T-helper 17 cell (primary cell): ENCODE data around the gene APLN. TPM values are rescaled to one million over a fixed set of nuclear protein-coding genes. Genes with fewer than 3 reads are reported as not detected.

Source experiments
- ATAC-seq: fragments of 150-1000 bp; cut with Tn5 transposase; 2 replicates; pipeline ENCODE4 v1.10.0; 2021; ENCODE audit warnings: mild to moderate bottlenecking, moderate library complexity
- DNase-seq, 3 donors: peaks; one replicate each; pipeline versions ENCODE4 v3.0.0 to v3.0.0-alpha.2; 2020 to 2021
- H3K9me3 ChIP-seq: one replicate; pipeline ENCODE4 v1.7.0; 2013; ENCODE audit warnings: low read length, mild to moderate bottlenecking; ENCODE audit not compliant: control insufficient read depth, poor library complexity, severe bottlenecking
- H3K27ac Mint-ChIP-seq: one replicate; pipeline ENCODE4 v1.8.0; 2022; ENCODE audit warnings: mild to moderate bottlenecking, moderate library complexity, mixed read lengths
- H3K27me3 Mint-ChIP-seq: one replicate; pipeline ENCODE4 v1.8.0; 2022; ENCODE audit warnings: mixed read lengths
- H3K36me3 Mint-ChIP-seq: one replicate; pipeline ENCODE4 v1.8.0; 2022; ENCODE audit warnings: low read depth, mixed read lengths
- H3K4me1 Mint-ChIP-seq: one replicate; pipeline ENCODE4 v1.8.0; 2022; ENCODE audit warnings: mild to moderate bottlenecking, mixed read lengths
- H3K4me3 Mint-ChIP-seq: one replicate; pipeline ENCODE4 v1.8.0; 2022; ENCODE audit warnings: mild to moderate bottlenecking, moderate library complexity, mixed read lengths
- total RNA-seq, 4 donors: library from RNA in 2 of 4; stranded (reverse) in 2 of 4; gene quantifications; one replicate each; pipeline ENCODE4 v1.2.3 and lab custom pipeline; 2022 to 2026

APLN gene
- total RNA-seq, 2 donors from 2014 or later: not detected

DNA sequence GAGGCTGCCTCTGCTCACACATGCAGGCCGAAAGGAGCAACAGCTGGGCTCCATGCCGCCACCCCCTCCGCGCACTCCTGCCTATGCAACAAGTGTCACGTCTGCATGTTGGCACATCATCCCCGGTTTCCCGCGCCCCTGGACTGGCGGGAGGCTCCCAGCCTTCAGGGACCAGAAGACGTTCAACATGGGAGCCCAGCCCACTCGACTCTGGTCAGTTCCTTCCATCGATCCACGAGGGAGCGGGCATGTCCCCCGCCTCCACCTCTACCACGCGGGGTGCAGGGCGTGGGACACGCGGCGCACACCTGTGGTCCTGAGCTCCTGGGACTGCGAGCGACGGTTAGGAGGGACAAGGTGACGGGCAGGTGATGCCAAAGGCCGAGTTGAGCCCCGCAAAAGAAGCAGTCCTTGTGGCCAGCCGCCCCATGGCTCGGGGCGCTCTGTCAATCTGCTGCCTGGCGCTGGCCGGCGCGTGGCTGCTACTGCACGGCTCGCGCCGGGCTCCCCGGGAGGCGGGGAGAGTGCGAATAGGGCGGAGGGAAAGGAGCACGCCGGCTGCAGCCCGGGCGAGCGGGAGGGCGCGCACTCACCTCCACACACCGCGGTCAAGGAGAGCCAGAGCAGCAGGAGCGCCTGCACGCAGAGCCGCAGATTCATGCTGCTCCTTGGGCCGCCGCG lies 645 bp downstream of the APLN start:
- no peaks in the 10 kb centered on the region for H3K36me3 Mint-ChIP-seq
- peaks cover 9% of the 10 kb centered on the region for H3K4me1 Mint-ChIP-seq
- peak overlapping the region; percentile 82 for H3K4me3 Mint-ChIP-seq
- peaks cover 7% of the 10 kb centered on the region for H3K27me3 Mint-ChIP-seq
- DNase-seq (peak in 1 of 3 donors; percentile 14), ATAC-seq (peak; percentile 71)
- H3K9me3 ChIP-seq: no peaks in the 10 kb centered on the region
- H3K27ac Mint-ChIP-seq: no peak overlapping the region

DNA sequence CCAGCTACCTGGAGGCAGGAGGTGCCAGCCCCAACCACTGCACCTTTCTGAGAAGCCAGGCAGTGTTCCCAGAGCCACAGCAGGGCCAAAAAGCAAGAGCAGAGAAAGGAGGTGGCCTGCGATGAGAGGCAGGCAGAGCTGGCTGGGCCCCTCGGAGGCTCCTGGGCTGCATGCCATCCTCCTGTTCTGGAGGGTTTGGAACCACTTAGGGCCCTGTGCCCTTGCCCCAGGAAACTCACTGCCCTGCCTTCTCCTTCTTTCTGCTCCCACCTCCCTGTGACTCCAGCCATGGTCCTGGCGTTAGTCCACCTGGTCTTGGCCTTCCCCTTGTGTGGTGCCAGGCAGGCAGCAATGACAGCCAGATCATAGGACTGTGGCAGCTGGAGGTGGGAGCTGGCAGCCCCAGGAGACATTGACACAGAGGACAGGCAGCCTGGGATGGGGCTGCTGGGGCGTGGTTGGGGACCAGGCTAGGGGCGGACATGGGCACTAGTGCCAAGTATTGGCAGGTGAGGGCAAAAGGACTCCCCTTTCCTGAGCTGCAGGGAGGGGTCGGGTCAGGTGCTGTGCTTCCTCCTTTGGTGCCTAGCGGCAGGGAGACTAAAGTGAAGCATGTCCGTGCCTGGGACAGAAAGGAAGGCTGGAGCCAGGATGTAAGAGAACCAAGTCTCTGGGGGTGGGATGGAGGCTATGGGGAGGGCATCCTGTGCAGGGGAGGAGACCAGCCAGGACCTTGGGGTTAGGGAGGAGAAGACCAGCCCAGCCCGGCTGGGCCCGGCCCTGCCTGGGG lies 1.4 kb downstream of the APLN start:
- no peaks in the 10 kb centered on the region for H3K36me3 Mint-ChIP-seq
- H3K4me1 Mint-ChIP-seq: peaks cover 9% of the 10 kb centered on the region
- DNase-seq (no peak), ATAC-seq (no peak)
- peak overlapping the region; percentile 82 for H3K4me3 Mint-ChIP-seq
- peaks cover 7% of the 10 kb centered on the region for H3K27me3 Mint-ChIP-seq
- H3K9me3 ChIP-seq: no peaks in the 10 kb centered on the region
- H3K27ac Mint-ChIP-seq: no peak overlapping the region

DNA sequence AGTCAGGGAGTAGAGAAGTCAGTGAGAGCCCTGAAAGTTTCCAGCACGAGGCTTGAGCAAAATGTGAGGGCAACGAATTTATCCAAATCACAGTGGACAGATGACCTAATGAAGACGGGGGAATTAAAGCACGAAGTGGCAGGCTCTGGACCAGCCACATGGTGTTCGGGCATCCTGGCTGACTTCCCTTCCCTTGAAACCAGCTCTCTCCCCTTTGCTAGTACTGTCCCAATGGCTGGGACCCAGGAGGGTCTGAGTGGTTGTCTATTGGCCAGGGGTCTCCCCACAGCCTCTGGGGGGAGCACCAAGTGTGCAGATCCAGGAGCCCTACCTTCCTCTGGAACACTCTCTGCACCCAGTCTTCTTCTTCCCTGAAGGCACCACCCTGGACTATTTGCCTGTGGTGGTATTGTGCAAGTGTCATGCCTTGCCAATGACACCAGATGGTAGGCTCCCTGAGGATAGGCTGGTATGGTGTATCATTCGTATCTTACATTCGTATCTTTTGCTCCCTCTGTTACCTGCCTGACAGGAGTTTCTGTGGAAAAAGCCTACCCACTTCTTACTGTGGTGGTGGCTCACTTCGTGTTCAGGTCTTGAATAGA lies 2.1 kb downstream of the APLN start:
- DNase-seq (no peak), ATAC-seq (no peak)
- no peak overlapping the region for H3K27ac Mint-ChIP-seq
- H3K4me1 Mint-ChIP-seq: peaks cover 9% of the 10 kb centered on the region
- H3K36me3 Mint-ChIP-seq: no peaks in the 10 kb centered on the region
- H3K27me3 Mint-ChIP-seq: peaks cover 7% of the 10 kb centered on the region
- H3K4me3 Mint-ChIP-seq: no peak overlapping the region
- H3K9me3 ChIP-seq: no peaks in the 10 kb centered on the region

DNA sequence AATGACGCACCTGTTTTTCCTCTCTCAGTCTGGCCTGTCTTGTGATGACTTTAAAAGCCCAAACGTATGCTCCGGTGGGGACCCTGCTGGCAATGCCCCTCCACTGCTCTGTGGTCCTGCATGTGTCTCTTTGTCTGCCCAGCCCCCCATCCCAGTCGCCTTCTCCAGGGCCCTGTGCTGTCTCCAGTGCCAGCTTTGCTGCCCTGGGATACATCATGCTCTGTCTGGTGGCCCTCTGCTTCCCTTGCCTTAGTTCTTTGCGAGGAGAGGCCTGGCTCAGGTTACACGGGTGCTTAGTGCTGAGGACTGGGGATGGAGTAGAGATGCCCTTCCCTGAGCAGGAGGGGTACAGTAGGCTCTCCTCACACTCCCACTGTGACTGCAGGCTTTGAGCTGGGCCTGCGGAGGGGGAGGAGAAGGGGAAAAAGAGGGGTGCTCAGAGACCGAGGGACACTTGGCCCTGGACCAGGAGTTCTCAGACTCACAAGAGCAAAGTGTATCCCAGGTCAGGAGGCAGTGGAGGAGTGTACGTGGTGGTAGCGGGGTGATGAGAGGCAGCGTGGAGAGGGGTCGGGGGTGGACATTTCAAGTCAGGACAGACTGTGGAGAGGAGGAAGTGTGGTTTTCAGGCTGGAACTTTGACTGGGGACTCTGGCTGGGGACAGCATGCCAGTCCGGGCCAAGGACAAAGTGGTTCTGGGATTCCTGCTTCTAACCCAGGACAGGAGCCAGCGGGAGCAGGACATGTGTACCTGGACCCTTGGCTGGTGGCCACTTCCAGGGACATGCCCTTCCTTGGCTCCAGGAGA lies 2.8 kb downstream of the APLN start:
- no peaks in the 10 kb centered on the region for H3K36me3 Mint-ChIP-seq
- peaks cover 7% of the 10 kb centered on the region for H3K27me3 Mint-ChIP-seq
- ATAC-seq (no peak), DNase-seq (no peak)
- H3K27ac Mint-ChIP-seq: no peak overlapping the region
- H3K9me3 ChIP-seq: no peaks in the 10 kb centered on the region
- no peak overlapping the region for H3K4me3 Mint-ChIP-seq
- peaks cover 9% of the 10 kb centered on the region for H3K4me1 Mint-ChIP-seq

DNA sequence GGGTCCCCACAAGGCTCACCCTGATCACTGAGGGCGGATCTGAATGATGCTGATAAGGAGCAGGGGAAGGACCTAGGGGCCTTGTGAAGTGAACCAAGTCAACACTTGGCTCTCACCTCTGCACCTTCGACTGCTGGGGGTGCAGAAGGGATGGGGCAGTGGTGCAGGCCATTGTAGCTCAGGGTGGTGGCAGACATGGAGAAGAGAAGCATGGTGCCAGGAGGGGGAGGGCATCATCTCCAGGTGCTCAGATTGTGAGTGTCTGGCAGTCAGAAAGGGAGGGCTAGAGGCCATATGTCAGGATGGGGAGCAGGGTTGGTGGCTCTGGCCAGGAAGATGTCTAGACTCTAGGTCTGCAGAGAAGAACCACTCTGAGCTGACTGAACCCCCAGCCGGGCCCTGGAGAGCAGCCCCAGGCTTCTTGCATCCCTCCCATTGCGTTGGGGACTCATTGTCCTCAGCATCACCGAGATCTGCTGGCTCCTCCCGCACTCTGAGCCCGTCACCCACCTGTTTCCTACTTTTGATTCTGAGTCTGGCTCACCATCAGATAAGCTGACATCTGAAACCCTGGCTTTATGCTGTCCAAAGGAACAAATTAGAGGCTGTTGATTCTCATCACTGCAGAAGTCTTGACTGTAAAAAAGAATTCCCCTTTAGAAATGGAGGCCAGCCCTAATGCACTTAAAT lies 3.8 kb downstream of the APLN start:
- ATAC-seq: no peak
- H3K27ac Mint-ChIP-seq: no peak overlapping the region
- no peak overlapping the region for H3K4me3 Mint-ChIP-seq
- DNase-seq: no peak
- H3K9me3 ChIP-seq: no peaks in the 10 kb centered on the region
- H3K4me1 Mint-ChIP-seq: peaks cover 9% of the 10 kb centered on the region
- H3K36me3 Mint-ChIP-seq: no peaks in the 10 kb centered on the region
- peaks cover 7% of the 10 kb centered on the region for H3K27me3 Mint-ChIP-seq

DNA sequence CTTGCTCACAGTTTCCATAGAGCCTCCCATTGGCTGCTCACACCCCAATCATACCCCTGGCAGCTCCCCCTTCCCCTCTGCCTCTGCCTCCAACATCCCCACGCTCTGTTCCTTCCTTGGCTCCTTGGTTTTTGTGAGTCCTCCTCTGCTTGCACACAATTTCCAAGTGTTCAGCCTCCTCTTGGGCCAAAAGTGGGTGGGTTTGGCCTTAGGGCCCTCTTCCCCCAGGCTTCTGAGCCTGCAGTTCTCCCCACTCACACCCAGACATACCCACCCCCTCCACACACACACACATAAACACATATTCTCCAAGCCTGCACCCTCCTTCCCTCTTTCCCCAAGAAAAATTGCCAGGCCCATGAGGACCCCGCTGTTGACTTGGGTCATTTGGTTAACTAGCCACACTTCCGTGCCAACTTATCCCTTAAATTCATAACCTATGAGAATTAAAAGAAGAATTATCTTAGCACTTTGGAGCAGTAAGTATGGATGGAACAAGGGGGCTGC lies 4.5 kb downstream of the APLN start:
- H3K4me1 Mint-ChIP-seq: peaks cover 2% of the 10 kb centered on the region
- H3K9me3 ChIP-seq: no peaks in the 10 kb centered on the region
- ATAC-seq (no peak), DNase-seq (no peak)
- H3K27ac Mint-ChIP-seq: no peak overlapping the region
- H3K36me3 Mint-ChIP-seq: no peaks in the 10 kb centered on the region
- H3K27me3 Mint-ChIP-seq: no peaks in the 10 kb centered on the region
- no peak overlapping the region for H3K4me3 Mint-ChIP-seq

DNA sequence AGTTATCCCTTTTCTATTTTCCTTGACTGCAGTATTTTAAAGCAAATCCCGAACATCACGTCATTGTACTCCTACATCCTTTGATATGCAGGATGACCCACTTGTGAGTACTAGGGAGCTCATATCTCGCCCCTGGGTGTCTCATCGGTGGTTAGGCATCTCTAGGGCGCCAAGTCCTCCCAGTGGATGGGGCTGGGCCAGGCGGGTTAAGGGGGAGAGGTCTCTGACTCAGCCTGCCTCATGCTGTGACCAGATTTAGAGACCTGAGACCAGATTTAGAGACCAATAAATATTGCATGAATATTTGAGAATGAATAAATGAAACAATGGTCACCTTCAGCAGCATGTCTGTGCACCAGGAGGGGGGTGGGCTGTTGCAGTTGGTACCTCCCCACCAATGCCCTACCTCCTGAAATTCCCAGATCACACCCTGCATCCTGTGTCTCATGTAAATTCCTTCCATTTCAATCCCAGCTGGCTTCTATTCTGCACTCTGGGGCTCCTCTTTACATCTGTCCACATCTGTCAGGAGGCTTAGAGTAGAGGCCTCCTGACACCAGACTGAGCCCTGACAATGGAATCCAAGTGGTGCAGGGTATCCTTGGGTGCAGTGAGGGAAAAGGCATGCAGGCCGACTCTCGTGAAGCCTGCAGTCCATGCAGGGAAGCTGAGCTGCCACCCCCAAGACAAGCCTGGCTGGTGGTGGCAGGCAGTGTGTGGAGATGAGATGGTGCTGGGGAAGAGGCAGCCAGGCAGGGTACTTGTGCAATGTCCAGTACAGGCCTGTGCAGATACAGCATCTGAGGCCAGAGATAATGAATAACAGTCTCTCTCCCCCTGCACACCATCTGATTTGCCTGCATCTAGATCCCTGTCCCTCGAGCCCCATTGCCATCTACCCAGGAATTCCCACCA lies 5.2 kb downstream of the APLN start:
- H3K9me3 ChIP-seq: no peaks in the 10 kb centered on the region
- Mint-ChIP-seq H3K36me3 (no peaks in the 10 kb centered on the region), H3K27me3 (no peaks in the 10 kb centered on the region), H3K4me3 (no peak overlapping the region), H3K4me1 (peaks cover 2% of the 10 kb centered on the region), H3K27ac (no peak overlapping the region)
- ATAC-seq: no peak
- no peak for DNase-seq

DNA sequence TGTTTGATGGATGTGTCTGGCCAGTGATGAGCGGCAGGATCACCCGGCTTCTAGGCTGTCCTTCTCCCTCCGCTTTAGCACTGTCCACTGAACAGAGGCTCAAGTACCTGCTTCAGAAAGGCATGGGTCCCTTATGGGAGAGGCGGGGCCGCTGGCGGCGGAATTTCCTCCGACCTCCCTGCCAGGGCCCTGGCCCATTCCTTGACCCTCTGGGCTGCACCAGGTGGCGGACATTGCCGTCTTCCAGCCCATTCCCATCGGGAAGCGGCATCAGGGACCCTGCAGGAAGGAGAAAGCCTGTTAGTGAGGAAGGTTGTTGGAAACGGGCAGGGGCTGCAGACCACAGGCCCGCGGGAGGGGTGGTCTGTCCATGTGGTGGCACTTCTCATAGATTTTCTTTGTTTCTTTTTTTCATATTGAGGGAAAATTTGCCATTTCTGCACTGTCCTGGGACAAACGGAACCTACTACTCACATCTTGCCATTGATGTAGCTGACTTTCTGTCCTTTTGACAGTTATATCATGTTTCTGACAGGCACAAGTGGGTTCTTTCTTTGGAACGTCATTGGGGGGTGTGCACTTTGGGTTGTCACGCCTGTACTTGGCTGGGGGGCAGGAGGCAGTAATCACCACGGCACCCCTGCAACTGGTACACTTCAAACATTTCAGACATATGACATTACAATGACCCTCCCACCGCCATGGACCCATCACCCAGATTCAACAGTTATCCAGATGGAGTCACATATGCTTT lies 6.1 kb downstream of the APLN start:
- H3K9me3 ChIP-seq: no peaks in the 10 kb centered on the region
- H3K27me3 Mint-ChIP-seq: no peaks in the 10 kb centered on the region
- DNase-seq (no peak), ATAC-seq (no peak)
- H3K4me1 Mint-ChIP-seq: peaks cover 2% of the 10 kb centered on the region
- no peak overlapping the region for H3K27ac Mint-ChIP-seq
- H3K36me3 Mint-ChIP-seq: no peaks in the 10 kb centered on the region
- H3K4me3 Mint-ChIP-seq: no peak overlapping the region

DNA sequence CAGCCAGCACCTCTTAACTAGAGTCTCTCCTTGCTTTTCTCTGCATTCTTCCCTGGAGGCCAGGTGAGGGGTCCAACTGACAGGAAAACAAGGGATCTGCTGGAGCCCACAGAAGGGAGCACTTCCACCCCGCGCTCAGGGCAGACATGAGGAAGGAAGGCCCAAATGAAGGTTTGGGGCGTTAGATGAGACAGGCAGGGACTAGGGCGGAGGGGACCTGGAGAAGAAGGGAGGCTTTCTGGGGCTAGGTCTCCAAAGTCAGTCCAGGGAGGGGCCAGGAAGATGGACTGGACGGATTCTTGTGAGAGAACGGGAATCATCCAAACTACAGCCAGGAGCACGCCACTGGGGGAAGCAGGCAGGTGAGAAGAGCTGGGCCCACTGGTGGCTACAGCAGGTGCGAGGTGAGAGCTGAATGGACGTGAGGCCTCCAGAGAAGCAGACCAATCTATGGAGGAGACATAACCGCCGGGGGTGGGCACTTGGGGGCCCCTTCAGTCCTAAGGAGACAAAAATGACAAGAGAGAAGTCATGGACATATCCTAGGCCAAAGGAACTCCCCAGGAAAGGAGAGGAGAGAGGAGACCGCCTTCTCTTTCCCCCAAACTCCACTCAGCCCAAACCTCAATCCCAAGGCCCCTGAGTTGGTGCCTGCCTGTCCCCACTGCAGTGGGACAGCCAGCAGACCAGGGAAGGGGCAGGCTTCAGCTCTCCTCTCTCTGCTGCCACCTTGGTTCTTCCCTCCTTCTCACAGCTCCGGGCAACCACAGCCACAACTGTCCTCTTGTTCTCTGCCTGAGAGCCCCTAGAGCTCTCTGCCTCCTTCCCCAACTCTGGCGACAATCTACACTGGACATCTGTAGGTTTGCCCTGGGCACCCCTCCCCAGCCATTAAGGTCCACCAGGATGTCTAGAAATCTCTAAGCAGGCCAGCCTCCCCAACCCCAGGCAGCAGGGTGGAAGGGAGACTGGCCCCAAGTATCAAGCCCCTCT lies 7.0 kb downstream of the APLN start:
- DNase-seq: no peak
- Mint-ChIP-seq H3K27me3 (no peaks in the 10 kb centered on the region), H3K27ac (no peak overlapping the region), H3K4me3 (no peak overlapping the region), H3K4me1 (no peaks in the 10 kb centered on the region), H3K36me3 (no peaks in the 10 kb centered on the region)
- no peak for ATAC-seq
- H3K9me3 ChIP-seq: no peaks in the 10 kb centered on the region

DNA sequence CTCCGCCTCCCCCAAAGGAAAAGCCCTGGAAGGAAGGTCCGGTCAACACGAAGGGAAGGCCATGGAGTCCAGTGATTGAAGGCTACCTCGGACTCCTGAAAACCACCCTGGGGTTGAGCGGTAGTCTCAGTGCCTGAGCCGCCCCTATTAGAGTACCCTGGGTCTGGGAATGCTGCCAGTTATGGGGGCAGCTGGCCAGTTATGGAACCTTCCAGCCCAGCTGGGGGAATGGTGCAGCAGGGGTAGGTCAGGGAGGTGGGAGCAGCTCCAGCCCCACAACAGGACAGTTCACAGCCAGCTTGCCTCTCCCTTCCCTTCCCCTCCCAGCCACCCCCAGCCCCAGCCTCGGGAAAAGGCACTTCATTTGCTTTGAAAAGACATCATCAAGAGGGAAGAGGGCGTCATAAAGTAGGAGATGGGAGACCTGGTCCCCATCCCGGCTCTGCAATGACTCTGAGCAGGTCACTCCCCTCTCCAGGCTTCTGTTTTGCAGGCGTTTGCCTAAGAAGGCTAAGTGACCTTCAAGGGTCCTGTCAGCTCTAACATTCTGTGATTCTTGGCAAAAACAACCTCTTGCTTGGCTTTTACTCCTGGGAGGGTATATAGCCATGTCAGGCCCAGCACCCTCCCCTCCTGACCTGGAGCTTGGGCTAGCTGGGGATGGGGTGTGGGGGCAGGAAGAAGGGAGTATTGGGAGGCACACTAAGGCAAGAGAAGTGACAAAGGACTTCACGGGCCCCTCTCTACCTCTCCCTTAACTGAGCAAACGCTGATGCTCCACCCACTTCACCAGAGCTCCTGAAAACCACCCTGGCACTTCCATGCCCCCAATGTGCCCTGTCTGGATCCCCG lies 8.0 kb downstream of the APLN start:
- Mint-ChIP-seq H3K36me3 (no peaks in the 10 kb centered on the region), H3K4me1 (no peaks in the 10 kb centered on the region), H3K27me3 (no peaks in the 10 kb centered on the region), H3K27ac (no peak overlapping the region), H3K4me3 (no peak overlapping the region)
- DNase-seq: no peak
- H3K9me3 ChIP-seq: no peaks in the 10 kb centered on the region
- ATAC-seq: no peak
